OCI-LY7 (cell line): ENCODE results near the gene DAGLA. TPM values are rescaled to one million over a fixed set of nuclear protein-coding genes. Genes with fewer than 3 reads are reported as not detected.

ENCODE experiments used
- BruUV-seq: library from RNA; stranded (reverse); fragments of 400-500 nt; replicated peaks from 2 replicates; lab custom pipeline; 2021; lab: Mats Ljungman, UMichigan
- CTCF ChIA-PET: fragments of 300-600 bp; sonication (Branson Sonifier 250); formaldehyde crosslinking; loops from one replicate; lab custom pipeline; 2022; ENCODE audit warnings: antibody characterized with exemption; ENCODE audit not compliant: unreplicated experiment; lab: Charles Lee
- POLR2A ChIA-PET: fragments of 300-600 bp; sonication (Branson Sonifier 250); formaldehyde crosslinking; loops from one replicate; lab custom pipeline; 2022; ENCODE audit warnings: antibody characterized with exemption; lab: Charles Lee
- DNase-seq: peaks from one replicate; pipeline ENCODE4 v3.0.0-alpha.2; 2015; ENCODE audit warnings: low spot score
- H2AFZ ChIP-seq: fragments of 200-600 bp; sonication (generic), shearing (Covaris generic); 2 replicates; pipeline ENCODE4 v1.6.1; 2014; ENCODE audit warnings: mild to moderate bottlenecking, antibody characterized with exemption, low read length, moderate library complexity
- H3K27ac ChIP-seq: fragments of 200-600 bp; sonication (generic); 2 replicates; pipeline ENCODE4 v1.5.1; 2014; ENCODE audit warnings: mixed run types, low read depth, mild to moderate bottlenecking, moderate library complexity, low read length, inconsistent platforms; ENCODE audit not compliant: poor library complexity, severe bottlenecking
- H3K36me3 ChIP-seq: fragments of 200-600 bp; sonication (generic); 2 replicates; pipeline ENCODE4 v1.6.1; 2014; ENCODE audit warnings: mild to moderate bottlenecking, antibody characterized with exemption, low read length, moderate library complexity, mixed read lengths; ENCODE audit not compliant: insufficient read depth
- H3K4me1 ChIP-seq: fragments of 200-600 bp; sonication (generic); 2 replicates; pipeline ENCODE4 v1.5.1; 2014; ENCODE audit warnings: mild to moderate bottlenecking, low read length; ENCODE audit not compliant: insufficient read depth, poor library complexity, severe bottlenecking
- H3K4me2 ChIP-seq: fragments of 200-600 bp; sonication (generic); 2 replicates; pipeline ENCODE4 v1.6.1; 2014; ENCODE audit warnings: mild to moderate bottlenecking, low read length
- H3K4me3 ChIP-seq: fragments of 200-600 bp; sonication (generic); 2 replicates; pipeline ENCODE4 v1.5.1; 2014; ENCODE audit warnings: mild to moderate bottlenecking, low read depth, low read length; ENCODE audit not compliant: poor library complexity, severe bottlenecking
- H3K79me2 ChIP-seq: fragments of 200-600 bp; sonication (generic); 2 replicates; pipeline ENCODE4 v1.6.1; 2016; ENCODE audit warnings: low read depth, mild to moderate bottlenecking, low read length, moderate library complexity, mixed read lengths; ENCODE audit not compliant: insufficient read depth
- H3K9me2 ChIP-seq: fragments of 200-600 bp; sonication (generic); 2 replicates; pipeline ENCODE4 v1.6.1; 2016; ENCODE audit warnings: mild to moderate bottlenecking, low read length, mixed read lengths; ENCODE audit not compliant: insufficient read depth
- H3K9me3 ChIP-seq: fragments of 200-600 bp; sonication (generic); 2 replicates; pipeline ENCODE4 v1.6.1; 2014; ENCODE audit warnings: mild to moderate bottlenecking, mixed run types, low read length, mixed read lengths
- H4K20me1 ChIP-seq: fragments of 200-600 bp; sonication (generic); 2 replicates; pipeline ENCODE4 v1.6.1; 2014; ENCODE audit warnings: mild to moderate bottlenecking, antibody characterized with exemption, low read length, moderate library complexity, mixed read lengths; ENCODE audit not compliant: insufficient read depth
- EZH2phosphoT487 ChIP-seq: fragments of 200-600 bp; sonication (generic); IDR thresholded peaks from 2 replicates; pipeline ENCODE4 v1.6.1; 2018; ENCODE audit warnings: low read depth, borderline replicate concordance, mild to moderate bottlenecking, mixed run types, antibody characterized with exemption, low read length, moderate library complexity, mixed read lengths
- intact Hi-C: fragments of 100-400 bp; cut with micrococcal nuclease; formaldehyde crosslinking; loops from one replicate; pipeline ENCODE4 v1.10.0; 2022; ENCODE audit not compliant: unreplicated experiment
- total RNA-seq, 2 experiments: library from RNA; depleted of rRNA in 1 of 2; stranded (reverse); fragments of >200 nt in 1 of 2; shearing (Covaris generic) in 1 of 2; gene quantifications; 2 replicates each; pipeline ENCODE4 v1.2.3, GENCODE V29; 2014 to 2022
- TF ChIP-seq, protein P1 (sequence below): fragments of 200-600 bp; sonication (generic); conservative IDR thresholded peaks from 2 replicates; pipeline ENCODE4 v1.5.1; 2014; ENCODE audit warnings: mild to moderate bottlenecking, antibody characterized with exemption, low read length, moderate library complexity, mixed read lengths

DAGLA gene
- total RNA-seq, 2 experiments from 2014 or later, result not detected

DNA sequence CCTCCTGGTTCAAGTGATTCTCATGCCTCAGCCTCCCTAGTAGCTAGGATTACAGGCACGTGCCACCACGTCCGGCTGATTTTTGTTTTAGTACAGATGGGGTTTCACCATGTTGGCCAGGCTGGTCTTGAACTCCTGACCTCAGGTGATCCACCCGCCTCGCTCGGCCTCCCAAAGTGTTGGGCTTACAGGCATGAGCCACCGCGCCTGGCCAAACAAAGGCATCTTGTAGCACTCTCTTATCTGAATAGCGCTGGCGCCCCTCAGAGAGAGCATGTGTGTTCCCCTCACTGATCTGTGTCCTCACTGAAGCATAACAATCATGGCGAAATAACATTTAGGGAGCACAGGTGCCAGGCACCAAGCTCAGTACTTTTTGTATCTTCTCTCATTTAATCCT is 7.2 kb downstream of the DAGLA start:
- no peaks in the 10 kb centered on the region for H4K20me1 ChIP-seq
- POLR2A ChIA-PET, result no interaction called here
- DNase-seq, result no peak
- no peaks in the 10 kb centered on the region for H3K4me1 ChIP-seq
- no peaks in the 10 kb centered on the region for H3K9me2 ChIP-seq
- H2AFZ ChIP-seq, result no peak overlapping the region
- no peaks in the 10 kb centered on the region for H3K9me3 ChIP-seq
- TF ChIP-seq EZH2phosphoT487, result no peak
- TF ChIP-seq, protein P1, sequence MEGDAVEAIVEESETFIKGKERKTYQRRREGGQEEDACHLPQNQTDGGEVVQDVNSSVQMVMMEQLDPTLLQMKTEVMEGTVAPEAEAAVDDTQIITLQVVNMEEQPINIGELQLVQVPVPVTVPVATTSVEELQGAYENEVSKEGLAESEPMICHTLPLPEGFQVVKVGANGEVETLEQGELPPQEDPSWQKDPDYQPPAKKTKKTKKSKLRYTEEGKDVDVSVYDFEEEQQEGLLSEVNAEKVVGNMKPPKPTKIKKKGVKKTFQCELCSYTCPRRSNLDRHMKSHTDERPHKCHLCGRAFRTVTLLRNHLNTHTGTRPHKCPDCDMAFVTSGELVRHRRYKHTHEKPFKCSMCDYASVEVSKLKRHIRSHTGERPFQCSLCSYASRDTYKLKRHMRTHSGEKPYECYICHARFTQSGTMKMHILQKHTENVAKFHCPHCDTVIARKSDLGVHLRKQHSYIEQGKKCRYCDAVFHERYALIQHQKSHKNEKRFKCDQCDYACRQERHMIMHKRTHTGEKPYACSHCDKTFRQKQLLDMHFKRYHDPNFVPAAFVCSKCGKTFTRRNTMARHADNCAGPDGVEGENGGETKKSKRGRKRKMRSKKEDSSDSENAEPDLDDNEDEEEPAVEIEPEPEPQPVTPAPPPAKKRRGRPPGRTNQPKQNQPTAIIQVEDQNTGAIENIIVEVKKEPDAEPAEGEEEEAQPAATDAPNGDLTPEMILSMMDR, result no peak
- no TSS peak for BruUV-seq
- no peaks in the 10 kb centered on the region for H3K79me2 ChIP-seq
- H3K36me3 ChIP-seq, result no peaks in the 10 kb centered on the region
- no peak overlapping the region for H3K4me2 ChIP-seq
- H3K27ac ChIP-seq, result no peak overlapping the region
- no peak overlapping the region for H3K4me3 ChIP-seq
- CTCF ChIA-PET, result no interaction called here
- intact Hi-C loops, result no loop called here

DNA sequence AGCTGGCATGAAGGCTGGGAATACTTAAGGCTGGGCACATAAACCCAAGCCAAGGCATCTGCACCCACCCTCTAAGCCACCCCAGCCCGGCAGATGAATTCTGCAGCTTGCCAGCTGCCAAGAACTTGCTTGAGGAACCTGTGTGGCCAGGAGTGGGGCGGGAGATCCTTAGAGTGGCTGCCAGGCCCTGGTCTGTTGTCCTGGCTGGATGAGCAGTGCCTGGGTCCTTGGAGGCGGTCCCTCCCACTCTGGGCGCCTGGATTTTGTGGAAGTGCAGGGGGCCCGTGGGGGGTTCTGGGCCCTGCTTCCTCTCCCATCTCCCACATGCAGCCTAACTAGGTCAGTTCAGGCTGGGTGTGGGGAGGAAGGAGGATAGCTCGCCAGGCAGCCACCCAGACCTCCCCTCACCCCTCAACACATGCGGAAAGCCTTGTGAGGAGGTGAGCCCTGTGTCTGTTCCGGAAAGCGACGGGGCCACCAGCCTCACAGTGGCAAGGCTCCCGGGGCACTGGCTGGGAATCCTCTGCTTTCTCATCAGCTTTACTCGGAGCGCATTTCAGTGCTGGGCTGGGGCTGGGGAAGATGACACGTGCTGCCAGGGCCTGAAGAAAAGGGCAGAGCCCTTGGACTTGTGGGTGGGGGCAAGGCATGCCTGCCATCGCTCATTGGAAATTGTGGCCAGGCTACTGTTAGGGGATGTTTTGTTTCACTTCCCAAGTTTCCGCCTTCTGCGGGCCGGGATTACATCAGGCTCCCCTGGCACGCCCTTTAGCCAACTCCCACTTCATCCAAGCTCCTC is 8.4 kb downstream of the DAGLA start:
- DNase-seq, result no peak
- no peak overlapping the region for H2AFZ ChIP-seq
- no peaks in the 10 kb centered on the region for H4K20me1 ChIP-seq
- H3K79me2 ChIP-seq, result no peaks in the 10 kb centered on the region
- no peaks in the 10 kb centered on the region for H3K9me3 ChIP-seq
- no peak overlapping the region for H3K4me2 ChIP-seq
- H3K27ac ChIP-seq, result no peak overlapping the region
- TF ChIP-seq EZH2phosphoT487, result no peak
- TF ChIP-seq, protein P1, result no peak
- no peaks in the 10 kb centered on the region for H3K4me1 ChIP-seq
- H3K9me2 ChIP-seq, result no peaks in the 10 kb centered on the region
- intact Hi-C loops, result no loop called here
- H3K36me3 ChIP-seq, result no peaks in the 10 kb centered on the region
- CTCF ChIA-PET, result no interaction called here
- no TSS peak for BruUV-seq
- POLR2A ChIA-PET, result no interaction called here
- H3K4me3 ChIP-seq, result no peak overlapping the region

DNA sequence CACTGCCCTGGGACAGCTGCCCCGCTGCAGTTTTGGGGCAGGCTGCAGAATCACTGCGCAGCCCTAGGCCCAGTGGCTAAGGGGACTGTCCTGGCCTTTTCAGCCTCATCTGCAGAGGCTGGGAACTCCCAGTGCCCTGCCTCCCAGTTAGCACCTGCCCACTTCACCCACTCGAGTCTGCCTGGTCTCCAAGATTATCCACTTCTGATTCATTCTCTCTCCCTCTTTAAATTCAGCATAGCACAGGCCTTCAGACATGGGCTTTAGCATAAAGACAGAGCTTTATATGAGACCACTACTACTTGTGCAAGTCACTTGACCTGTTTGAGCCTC is 8.9 kb downstream of the DAGLA start:
- Histone ChIP-seq H3K4me3 (no peak overlapping the region), H3K4me2 (no peak overlapping the region), H3K27ac (no peak overlapping the region), H3K9me3 (no peaks in the 10 kb centered on the region), H3K79me2 (no peaks in the 10 kb centered on the region), H2AFZ (no peak overlapping the region), H3K4me1 (no peaks in the 10 kb centered on the region), H4K20me1 (no peaks in the 10 kb centered on the region), H3K36me3 (no peaks in the 10 kb centered on the region), H3K9me2 (no peaks in the 10 kb centered on the region)
- POLR2A ChIA-PET, result no interaction called here
- intact Hi-C loops, result no loop called here
- CTCF ChIA-PET, result no interaction called here
- no peak for TF ChIP-seq EZH2phosphoT487
- TF ChIP-seq, protein P1, result no peak
- BruUV-seq, result no TSS peak
- no peak for DNase-seq
